AG20443 (cell line): ENCODE data around the gene NCAPD2.

Experiments used
- DNase-seq: peaks from one replicate; pipeline ENCODE4 v3.0.0; 2012; ENCODE audit warnings: low spot score, mixed read lengths

Gene NCAPD2

GRCh38 chr12:6570264-6570887, 76.5 kb downstream of the NCAPD2 start:
- peak; percentile 50 for DNase-seq

DNA sequence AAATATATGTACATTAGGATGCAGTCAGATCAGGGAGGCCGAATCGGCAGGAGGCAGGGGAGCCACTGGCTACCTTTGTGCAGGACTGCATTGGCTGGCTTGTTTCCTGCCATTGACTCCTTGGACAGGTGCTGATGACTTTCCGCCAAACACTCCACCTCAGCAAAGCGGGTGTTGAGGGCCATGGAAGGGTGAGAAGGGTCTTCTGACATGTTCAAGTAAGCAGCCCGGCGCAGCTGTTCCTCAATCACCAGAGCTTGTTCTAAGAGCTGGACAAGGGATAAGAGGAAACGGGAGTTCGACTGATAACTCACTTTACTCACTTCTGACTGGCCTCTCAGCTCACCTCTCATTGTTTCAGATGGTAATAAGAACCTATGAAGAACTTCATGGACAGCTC, 79.1 kb downstream of the NCAPD2 start:
- DNase-seq, result no peak

GRCh38 chr12:6574576-6575295, 80.8 kb downstream of the NCAPD2 start:
- DNase-seq, result no peak

- DNase-seq, result no peak
These were observed 81.7 kb downstream of the NCAPD2 start for GRCh38 chr12:6575648-6576047.
